GM23338 (cell line): ENCODE results near the gene GLP1R. TPM values are rescaled to one million over a fixed set of nuclear protein-coding genes. Genes with fewer than 3 reads are reported as not detected.

Source experiments
- ATAC-seq: fragments of 200-7000 bp; cut with Tn5 transposase; 3 replicates; pipeline ENCODE4 v1.9.1; 2020
- DNase-seq: peaks from one replicate; pipeline ENCODE4 v3.0.0-alpha.2; 2015; ENCODE audit warnings: low spot score
- H2AFZ ChIP-seq: fragments of 200-600 bp; sonication (generic); 2 replicates; pipeline ENCODE4 v1.8.0; 2016; ENCODE audit warnings: antibody characterized with exemption, mild to moderate bottlenecking, moderate library complexity
- H3F3A ChIP-seq: fragments of 200-600 bp; sonication (generic); replicated peaks from 2 replicates; pipeline ENCODE4 v1.8.0; 2017; ENCODE audit warnings: antibody characterized with exemption, mixed run types, low read depth
- H3K27ac ChIP-seq: fragments of 200-600 bp; sonication (generic); 2 replicates; pipeline ENCODE4 v1.6.1; 2016; ENCODE audit warnings: low read depth
- H3K27me3 ChIP-seq: fragments of 200-600 bp; sonication (generic); 2 replicates; pipeline ENCODE4 v1.8.0; 2016; ENCODE audit warnings: mild to moderate bottlenecking, mixed run types, moderate library complexity; ENCODE audit not compliant: insufficient read depth
- H3K36me3 ChIP-seq: fragments of 200-600 bp; sonication (generic); 2 replicates; pipeline ENCODE4 v1.8.0; 2016; ENCODE audit warnings: mild to moderate bottlenecking; ENCODE audit not compliant: insufficient read depth
- H3K4me1 ChIP-seq: fragments of 200-600 bp; sonication (generic); 2 replicates; pipeline ENCODE4 v1.8.0; 2016; ENCODE audit warnings: mild to moderate bottlenecking, moderate library complexity; ENCODE audit not compliant: insufficient read depth
- H3K4me2 ChIP-seq: fragments of 200-600 bp; sonication (generic); 2 replicates; pipeline ENCODE4 v1.7.1; 2017; ENCODE audit warnings: mixed run types
- H3K4me3 ChIP-seq: fragments of 200-600 bp; sonication (generic); 2 replicates; pipeline ENCODE4 v1.6.1; 2016; ENCODE audit warnings: mixed run types
- H3K79me2 ChIP-seq: fragments of 200-600 bp; sonication (generic); replicated peaks from 2 replicates; pipeline ENCODE4 v1.8.0; 2017; ENCODE audit warnings: mild to moderate bottlenecking; ENCODE audit not compliant: insufficient read depth
- H3K9me2 ChIP-seq: fragments of 200-600 bp; sonication (generic); 2 replicates; pipeline ENCODE4 v1.8.0; 2017; ENCODE audit not compliant: insufficient read depth
- H4K20me1 ChIP-seq: fragments of 200-600 bp; sonication (generic); replicated peaks from 2 replicates; pipeline ENCODE4 v1.8.0; 2017; ENCODE audit warnings: mild to moderate bottlenecking; ENCODE audit not compliant: insufficient read depth
- H3K27ac Mint-ChIP-seq: 2 replicates; pipeline ENCODE4 v1.8.0; 2020; ENCODE audit warnings: inconsistent platforms, mild to moderate bottlenecking, moderate library complexity, mixed read lengths
- H3K27me3 Mint-ChIP-seq: 3 replicates; pipeline ENCODE4 v1.8.0; 2022; ENCODE audit warnings: low read depth, mild to moderate bottlenecking, moderate library complexity, mixed read lengths, inconsistent platforms; ENCODE audit not compliant: insufficient read depth, poor library complexity
- H3K36me3 Mint-ChIP-seq: 3 replicates; pipeline ENCODE4 v1.8.0; 2021; ENCODE audit warnings: low read depth, mild to moderate bottlenecking, inconsistent platforms, moderate library complexity, mixed read lengths
- H3K4me1 Mint-ChIP-seq: 3 replicates; pipeline ENCODE4 v1.8.0; 2020; ENCODE audit warnings: mild to moderate bottlenecking, inconsistent platforms, mixed read lengths
- H3K4me3 Mint-ChIP-seq: 3 replicates; pipeline ENCODE4 v1.8.0; 2021; ENCODE audit warnings: moderate library complexity, mild to moderate bottlenecking, inconsistent platforms, mixed read lengths
- H3K9me3 Mint-ChIP-seq: 3 replicates; pipeline ENCODE4 v1.8.0; 2020; ENCODE audit warnings: moderate library complexity, mild to moderate bottlenecking, inconsistent platforms, mixed read lengths
- CREB1 ChIP-seq: fragments of 250-450 bp; sonication (Bioruptor Pico); IDR thresholded peaks from 2 replicates; pipeline ENCODE4 v1.5.0; 2020; ENCODE audit warnings: low read depth, mild to moderate bottlenecking, moderate library complexity
- EZH2 ChIP-seq: fragments of 200-600 bp; sonication (generic); IDR thresholded peaks from one replicate; pipeline ENCODE4 v1.8.0; 2017; ENCODE audit warnings: antibody characterized with exemption, mild to moderate bottlenecking, low read depth; ENCODE audit not compliant: unreplicated experiment
- EZH2phosphoT487 ChIP-seq: fragments of 200-600 bp; sonication (generic); IDR thresholded peaks from one replicate; pipeline ENCODE4 v1.8.1; 2018; ENCODE audit warnings: antibody characterized with exemption; ENCODE audit not compliant: unreplicated experiment
- JUNB ChIP-seq: IDR thresholded peaks from one replicate; pipeline ENCODE4 v1.6.1; 2016; ENCODE audit warnings: antibody characterized with exemption; ENCODE audit not compliant: unreplicated experiment
- NANOG ChIP-seq: IDR thresholded peaks from 2 replicates; pipeline ENCODE4 v1.6.1; 2016; ENCODE audit warnings: antibody characterized with exemption, borderline replicate concordance
- POLR2AphosphoS5 ChIP-seq: IDR thresholded peaks from 2 replicates; pipeline ENCODE4 v1.6.1; 2016; ENCODE audit warnings: antibody characterized with exemption, low read depth
- STAT1 ChIP-seq: IDR thresholded peaks from one replicate; pipeline ENCODE4 v1.6.1; 2016; ENCODE audit warnings: antibody characterized with exemption; ENCODE audit not compliant: unreplicated experiment
- ZNF114 ChIP-seq: fragments of 250-450 bp; sonication (Bioruptor Pico); IDR thresholded peaks from 2 replicates; pipeline ENCODE4 v1.5.0; 2020; ENCODE audit warnings: mild to moderate bottlenecking, moderate library complexity
- ZNF331 ChIP-seq: fragments of 250-450 bp; sonication (Bioruptor Pico); IDR thresholded peaks from 2 replicates; pipeline ENCODE4 v1.5.0; 2020; ENCODE audit warnings: low read depth, mild to moderate bottlenecking, moderate library complexity
- polyA plus RNA-seq: library from polyadenylated mRNA; unstranded; fragments of >200 nt; fragmentation: Nextera tagmentation; extraction: Ambion mirVana; gene quantifications from 2 replicates; pipeline ENCODE4 v1.2.1, GENCODE V29; 2016
- total RNA-seq: library from RNA; depleted of rRNA; stranded (reverse); fragments of >200 nt; shearing (Covaris generic); gene quantifications from 2 replicates; pipeline ENCODE4 v1.2.3, GENCODE V29; 2014
- TF ChIP-seq, protein P1 (sequence below), 2 experiments: fragments of 200-600 bp in 1 of 2; sonication (generic) in 1 of 2; conservative IDR thresholded peaks; 2 replicates each; pipeline versions ENCODE4 v1.5.1 to v1.6.1; 2016 to 2017; ENCODE audit warnings: antibody characterized with exemption in 2 of 2, low read depth in 2 of 2, mild to moderate bottlenecking in 2 of 2, moderate library complexity in 1 of 2
- TF ChIP-seq, protein P2 (sequence below): IDR thresholded peaks from 2 replicates; pipeline ENCODE4 v1.6.1; 2016; ENCODE audit warnings: antibody characterized with exemption
- TF ChIP-seq, protein P3 (sequence below): fragments of 250-450 bp; sonication (Bioruptor Pico); IDR thresholded peaks from 2 replicates; pipeline ENCODE4 v1.5.0; 2020; ENCODE audit warnings: mild to moderate bottlenecking, moderate library complexity
- TF ChIP-seq, protein P4 (sequence below): IDR thresholded peaks from one replicate; pipeline ENCODE4 v1.6.1; 2018; ENCODE audit warnings: antibody characterized with exemption; ENCODE audit not compliant: unreplicated experiment

GLP1R gene
- total and polyA plus RNA-seq, 2 experiments from 2014 or later: 0.42 to 3.7 TPM

DNA sequence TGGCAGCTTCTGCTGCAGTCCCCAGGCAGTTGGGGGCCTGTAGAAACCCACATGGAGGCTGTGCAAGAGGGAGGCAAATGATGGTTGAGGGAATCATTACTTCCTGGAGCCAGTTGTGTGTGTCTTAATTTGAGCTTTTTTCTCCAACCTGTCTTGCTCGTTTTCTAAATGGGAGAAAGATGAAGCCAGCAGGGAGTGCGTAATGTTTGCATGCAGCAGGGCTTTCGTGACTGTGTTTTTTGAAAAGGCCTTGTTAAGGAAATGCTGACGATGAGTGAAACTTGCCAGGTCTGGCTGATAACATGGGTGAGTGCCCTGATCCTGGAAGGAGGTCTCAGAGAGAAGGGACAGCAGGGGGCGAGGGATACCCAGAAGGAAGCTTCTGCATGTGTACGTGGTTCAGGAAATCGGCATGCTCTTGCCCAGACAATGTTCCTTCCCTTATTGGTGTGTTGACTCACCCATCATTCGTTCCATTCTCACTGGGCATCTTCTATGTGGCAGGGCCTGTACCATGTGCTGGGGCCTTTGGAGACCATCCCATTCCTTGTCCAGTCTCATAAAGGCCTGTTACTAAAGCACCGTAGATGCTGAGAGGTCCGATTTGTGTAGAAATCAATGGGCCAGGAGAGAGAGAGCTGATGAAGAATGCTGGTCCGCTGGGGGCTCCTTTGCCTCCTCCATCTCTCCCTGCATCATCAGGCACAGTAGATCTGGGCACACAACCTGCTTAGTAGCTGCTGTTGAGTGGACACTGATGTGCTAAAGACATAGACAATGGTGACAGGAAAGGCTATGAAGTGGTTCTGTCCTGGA is 27.4 kb downstream of the GLP1R start:
- no peak for TF ChIP-seq JUNB
- TF ChIP-seq, protein P1, sequence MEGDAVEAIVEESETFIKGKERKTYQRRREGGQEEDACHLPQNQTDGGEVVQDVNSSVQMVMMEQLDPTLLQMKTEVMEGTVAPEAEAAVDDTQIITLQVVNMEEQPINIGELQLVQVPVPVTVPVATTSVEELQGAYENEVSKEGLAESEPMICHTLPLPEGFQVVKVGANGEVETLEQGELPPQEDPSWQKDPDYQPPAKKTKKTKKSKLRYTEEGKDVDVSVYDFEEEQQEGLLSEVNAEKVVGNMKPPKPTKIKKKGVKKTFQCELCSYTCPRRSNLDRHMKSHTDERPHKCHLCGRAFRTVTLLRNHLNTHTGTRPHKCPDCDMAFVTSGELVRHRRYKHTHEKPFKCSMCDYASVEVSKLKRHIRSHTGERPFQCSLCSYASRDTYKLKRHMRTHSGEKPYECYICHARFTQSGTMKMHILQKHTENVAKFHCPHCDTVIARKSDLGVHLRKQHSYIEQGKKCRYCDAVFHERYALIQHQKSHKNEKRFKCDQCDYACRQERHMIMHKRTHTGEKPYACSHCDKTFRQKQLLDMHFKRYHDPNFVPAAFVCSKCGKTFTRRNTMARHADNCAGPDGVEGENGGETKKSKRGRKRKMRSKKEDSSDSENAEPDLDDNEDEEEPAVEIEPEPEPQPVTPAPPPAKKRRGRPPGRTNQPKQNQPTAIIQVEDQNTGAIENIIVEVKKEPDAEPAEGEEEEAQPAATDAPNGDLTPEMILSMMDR (conservative IDR thresholded peaks at IDR 0.05; ENCODE audit: low read depth in 2 of 2): no peak
- TF ChIP-seq, protein P2, sequence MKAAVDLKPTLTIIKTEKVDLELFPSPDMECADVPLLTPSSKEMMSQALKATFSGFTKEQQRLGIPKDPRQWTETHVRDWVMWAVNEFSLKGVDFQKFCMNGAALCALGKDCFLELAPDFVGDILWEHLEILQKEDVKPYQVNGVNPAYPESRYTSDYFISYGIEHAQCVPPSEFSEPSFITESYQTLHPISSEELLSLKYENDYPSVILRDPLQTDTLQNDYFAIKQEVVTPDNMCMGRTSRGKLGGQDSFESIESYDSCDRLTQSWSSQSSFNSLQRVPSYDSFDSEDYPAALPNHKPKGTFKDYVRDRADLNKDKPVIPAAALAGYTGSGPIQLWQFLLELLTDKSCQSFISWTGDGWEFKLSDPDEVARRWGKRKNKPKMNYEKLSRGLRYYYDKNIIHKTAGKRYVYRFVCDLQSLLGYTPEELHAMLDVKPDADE: no peak
- TF ChIP-seq POLR2AphosphoS5: no peak
- TF ChIP-seq, protein P3, sequence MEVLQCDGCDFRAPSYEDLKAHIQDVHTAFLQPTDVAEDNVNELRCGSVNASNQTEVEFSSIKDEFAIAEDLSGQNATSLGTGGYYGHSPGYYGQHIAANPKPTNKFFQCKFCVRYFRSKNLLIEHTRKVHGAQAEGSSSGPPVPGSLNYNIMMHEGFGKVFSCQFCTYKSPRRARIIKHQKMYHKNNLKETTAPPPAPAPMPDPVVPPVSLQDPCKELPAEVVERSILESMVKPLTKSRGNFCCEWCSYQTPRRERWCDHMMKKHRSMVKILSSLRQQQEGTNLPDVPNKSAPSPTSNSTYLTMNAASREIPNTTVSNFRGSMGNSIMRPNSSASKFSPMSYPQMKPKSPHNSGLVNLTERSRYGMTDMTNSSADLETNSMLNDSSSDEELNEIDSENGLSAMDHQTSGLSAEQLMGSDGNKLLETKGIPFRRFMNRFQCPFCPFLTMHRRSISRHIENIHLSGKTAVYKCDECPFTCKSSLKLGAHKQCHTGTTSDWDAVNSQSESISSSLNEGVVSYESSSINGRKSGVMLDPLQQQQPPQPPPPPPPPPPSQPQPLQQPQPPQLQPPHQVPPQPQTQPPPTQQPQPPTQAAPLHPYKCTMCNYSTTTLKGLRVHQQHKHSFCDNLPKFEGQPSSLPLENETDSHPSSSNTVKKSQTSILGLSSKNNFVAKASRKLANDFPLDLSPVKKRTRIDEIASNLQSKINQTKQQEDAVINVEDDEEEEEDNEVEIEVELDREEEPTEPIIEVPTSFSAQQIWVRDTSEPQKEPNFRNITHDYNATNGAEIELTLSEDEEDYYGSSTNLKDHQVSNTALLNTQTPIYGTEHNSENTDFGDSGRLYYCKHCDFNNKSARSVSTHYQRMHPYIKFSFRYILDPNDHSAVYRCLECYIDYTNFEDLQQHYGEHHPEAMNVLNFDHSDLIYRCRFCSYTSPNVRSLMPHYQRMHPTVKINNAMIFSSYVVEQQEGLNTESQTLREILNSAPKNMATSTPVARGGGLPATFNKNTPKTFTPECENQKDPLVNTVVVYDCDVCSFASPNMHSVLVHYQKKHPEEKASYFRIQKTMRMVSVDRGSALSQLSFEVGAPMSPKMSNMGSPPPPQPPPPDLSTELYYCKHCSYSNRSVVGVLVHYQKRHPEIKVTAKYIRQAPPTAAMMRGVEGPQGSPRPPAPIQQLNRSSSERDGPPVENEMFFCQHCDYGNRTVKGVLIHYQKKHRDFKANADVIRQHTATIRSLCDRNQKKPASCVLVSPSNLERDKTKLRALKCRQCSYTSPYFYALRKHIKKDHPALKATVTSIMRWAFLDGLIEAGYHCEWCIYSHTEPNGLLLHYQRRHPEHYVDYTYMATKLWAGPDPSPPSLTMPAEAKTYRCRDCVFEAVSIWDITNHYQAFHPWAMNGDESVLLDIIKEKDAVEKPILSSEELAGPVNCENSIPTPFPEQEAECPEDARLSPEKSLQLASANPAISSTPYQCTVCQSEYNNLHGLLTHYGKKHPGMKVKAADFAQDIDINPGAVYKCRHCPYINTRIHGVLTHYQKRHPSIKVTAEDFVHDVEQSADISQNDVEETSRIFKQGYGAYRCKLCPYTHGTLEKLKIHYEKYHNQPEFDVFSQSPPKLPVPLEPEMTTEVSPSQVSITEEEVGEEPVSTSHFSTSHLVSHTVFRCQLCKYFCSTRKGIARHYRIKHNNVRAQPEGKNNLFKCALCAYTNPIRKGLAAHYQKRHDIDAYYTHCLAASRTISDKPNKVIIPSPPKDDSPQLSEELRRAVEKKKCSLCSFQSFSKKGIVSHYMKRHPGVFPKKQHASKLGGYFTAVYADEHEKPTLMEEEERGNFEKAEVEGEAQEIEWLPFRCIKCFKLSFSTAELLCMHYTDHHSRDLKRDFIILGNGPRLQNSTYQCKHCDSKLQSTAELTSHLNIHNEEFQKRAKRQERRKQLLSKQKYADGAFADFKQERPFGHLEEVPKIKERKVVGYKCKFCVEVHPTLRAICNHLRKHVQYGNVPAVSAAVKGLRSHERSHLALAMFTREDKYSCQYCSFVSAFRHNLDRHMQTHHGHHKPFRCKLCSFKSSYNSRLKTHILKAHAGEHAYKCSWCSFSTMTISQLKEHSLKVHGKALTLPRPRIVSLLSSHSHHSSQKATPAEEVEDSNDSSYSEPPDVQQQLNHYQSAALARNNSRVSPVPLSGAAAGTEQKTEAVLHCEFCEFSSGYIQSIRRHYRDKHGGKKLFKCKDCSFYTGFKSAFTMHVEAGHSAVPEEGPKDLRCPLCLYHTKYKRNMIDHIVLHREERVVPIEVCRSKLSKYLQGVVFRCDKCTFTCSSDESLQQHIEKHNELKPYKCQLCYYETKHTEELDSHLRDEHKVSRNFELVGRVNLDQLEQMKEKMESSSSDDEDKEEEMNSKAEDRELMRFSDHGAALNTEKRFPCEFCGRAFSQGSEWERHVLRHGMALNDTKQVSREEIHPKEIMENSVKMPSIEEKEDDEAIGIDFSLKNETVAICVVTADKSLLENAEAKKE (CRISPR knock-in tag): no peak
- TF ChIP-seq EZH2: no peak
- TF ChIP-seq STAT1: no peak
- TF ChIP-seq EZH2phosphoT487: no peak
- TF ChIP-seq, protein P4, sequence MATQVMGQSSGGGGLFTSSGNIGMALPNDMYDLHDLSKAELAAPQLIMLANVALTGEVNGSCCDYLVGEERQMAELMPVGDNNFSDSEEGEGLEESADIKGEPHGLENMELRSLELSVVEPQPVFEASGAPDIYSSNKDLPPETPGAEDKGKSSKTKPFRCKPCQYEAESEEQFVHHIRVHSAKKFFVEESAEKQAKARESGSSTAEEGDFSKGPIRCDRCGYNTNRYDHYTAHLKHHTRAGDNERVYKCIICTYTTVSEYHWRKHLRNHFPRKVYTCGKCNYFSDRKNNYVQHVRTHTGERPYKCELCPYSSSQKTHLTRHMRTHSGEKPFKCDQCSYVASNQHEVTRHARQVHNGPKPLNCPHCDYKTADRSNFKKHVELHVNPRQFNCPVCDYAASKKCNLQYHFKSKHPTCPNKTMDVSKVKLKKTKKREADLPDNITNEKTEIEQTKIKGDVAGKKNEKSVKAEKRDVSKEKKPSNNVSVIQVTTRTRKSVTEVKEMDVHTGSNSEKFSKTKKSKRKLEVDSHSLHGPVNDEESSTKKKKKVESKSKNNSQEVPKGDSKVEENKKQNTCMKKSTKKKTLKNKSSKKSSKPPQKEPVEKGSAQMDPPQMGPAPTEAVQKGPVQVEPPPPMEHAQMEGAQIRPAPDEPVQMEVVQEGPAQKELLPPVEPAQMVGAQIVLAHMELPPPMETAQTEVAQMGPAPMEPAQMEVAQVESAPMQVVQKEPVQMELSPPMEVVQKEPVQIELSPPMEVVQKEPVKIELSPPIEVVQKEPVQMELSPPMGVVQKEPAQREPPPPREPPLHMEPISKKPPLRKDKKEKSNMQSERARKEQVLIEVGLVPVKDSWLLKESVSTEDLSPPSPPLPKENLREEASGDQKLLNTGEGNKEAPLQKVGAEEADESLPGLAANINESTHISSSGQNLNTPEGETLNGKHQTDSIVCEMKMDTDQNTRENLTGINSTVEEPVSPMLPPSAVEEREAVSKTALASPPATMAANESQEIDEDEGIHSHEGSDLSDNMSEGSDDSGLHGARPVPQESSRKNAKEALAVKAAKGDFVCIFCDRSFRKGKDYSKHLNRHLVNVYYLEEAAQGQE: no peak
- TF ChIP-seq NANOG: no peak
- no peak for TF ChIP-seq ZNF331 (CRISPR knock-in tag)
- no peak for TF ChIP-seq ZNF114 (CRISPR knock-in tag)
- no peak for TF ChIP-seq CREB1
- peaks cover 15% of the 10 kb centered on the region for H3K4me1 Mint-ChIP-seq
- H3K79me2 ChIP-seq: no peaks in the 10 kb centered on the region
- no peaks in the 10 kb centered on the region; the same call in 2 of the 3 replicates for H3K36me3 Mint-ChIP-seq
- no peaks in the 10 kb centered on the region for H3K9me3 Mint-ChIP-seq
- H3K27me3 Mint-ChIP-seq: peaks cover 17% of the 10 kb centered on the region
- no peaks in the 10 kb centered on the region for H3K27me3 ChIP-seq
- no peak for ATAC-seq
- H3K9me2 ChIP-seq: no peaks in the 10 kb centered on the region
- H3K4me2 ChIP-seq: no peak overlapping the region
- DNase-seq: no peak
- H3K4me3 ChIP-seq: no peak overlapping the region
- no peaks in the 10 kb centered on the region for H3F3A ChIP-seq
- H3K27ac ChIP-seq: no peak overlapping the region
- H3K27ac Mint-ChIP-seq: no peak overlapping the region
- H3K4me3 Mint-ChIP-seq: no peak overlapping the region
- H2AFZ ChIP-seq: no peak overlapping the region
- H4K20me1 ChIP-seq: no peaks in the 10 kb centered on the region
- no peaks in the 10 kb centered on the region for H3K36me3 ChIP-seq
- peaks cover 7% of the 10 kb centered on the region for H3K4me1 ChIP-seq
